Endodermal cell (in vitro differentiated cells): ENCODE measurements around the gene USP28. TPM values are rescaled to one million over a fixed set of nuclear protein-coding genes. Genes with fewer than 3 reads are reported as not detected.

ENCODE experiments used
- DNase-seq: peaks from one replicate; pipeline ENCODE4 v3.0.0-alpha.2; 2017
- H3K27ac ChIP-seq: 2 replicates; pipeline ENCODE4 v1.5.1; 2013; ENCODE audit warnings: mild to moderate bottlenecking, low read depth, low read length, moderate library complexity
- H3K27me3 ChIP-seq: 2 replicates; pipeline ENCODE4 v1.6.1; 2013; ENCODE audit warnings: mild to moderate bottlenecking, low read length, moderate library complexity; ENCODE audit not compliant: insufficient read depth, control insufficient read depth, poor library complexity, severe bottlenecking
- H3K36me3 ChIP-seq: 2 replicates; pipeline ENCODE4 v1.7.0; 2013; ENCODE audit warnings: mild to moderate bottlenecking, low read length, moderate library complexity; ENCODE audit not compliant: control insufficient read depth, insufficient read depth
- H3K4me1 ChIP-seq: one replicate; pipeline ENCODE4 v1.7.0; 2013; ENCODE audit warnings: low read length; ENCODE audit not compliant: control insufficient read depth, insufficient read depth
- H3K4me3 ChIP-seq: 2 replicates; pipeline ENCODE4 v1.5.1; 2013; ENCODE audit warnings: mild to moderate bottlenecking, low read length, moderate library complexity
- H3K9ac ChIP-seq: 2 replicates; pipeline ENCODE4 v1.6.1; 2013; ENCODE audit warnings: mild to moderate bottlenecking, low read length, moderate library complexity; ENCODE audit not compliant: poor library complexity, severe bottlenecking; ENCODE audit errors: extremely low read depth
- H3K9me3 ChIP-seq: 2 replicates; pipeline ENCODE4 v1.6.1; 2013; ENCODE audit warnings: mild to moderate bottlenecking, low read length, moderate library complexity; ENCODE audit not compliant: control insufficient read depth
- H3K27ac Mint-ChIP-seq: 2 replicates; pipeline ENCODE4 v1.8.0; 2020; ENCODE audit warnings: mixed read lengths
- H3K27me3 Mint-ChIP-seq: 2 replicates; pipeline ENCODE4 v1.8.0; 2021; ENCODE audit warnings: mild to moderate bottlenecking, mixed read lengths; ENCODE audit not compliant: insufficient read depth
- H3K36me3 Mint-ChIP-seq: 2 replicates; pipeline ENCODE4 v1.8.0; 2020; ENCODE audit warnings: low read depth, mixed read lengths
- H3K4me1 Mint-ChIP-seq: 2 replicates; pipeline ENCODE4 v1.8.0; 2020; ENCODE audit warnings: mixed read lengths
- H3K4me3 Mint-ChIP-seq: 2 replicates; pipeline ENCODE4 v1.8.0; 2020; ENCODE audit warnings: mild to moderate bottlenecking, moderate library complexity, mixed read lengths
- H3K9me3 Mint-ChIP-seq: 2 replicates; pipeline ENCODE4 v1.8.0; 2020; ENCODE audit warnings: mild to moderate bottlenecking, mixed read lengths
- CTCF ChIP-seq: fragments of 200-600 bp; sonication (generic); conservative IDR thresholded peaks from 2 replicates; pipeline ENCODE4 v1.5.0; 2021; ENCODE audit warnings: antibody characterized with exemption, mild to moderate bottlenecking
- WGBS, 2 experiments: methylation state at CpG; one replicate each; pipeline versions ENCODE4 v1.1.5 to v1.1.7; 2013; ENCODE audit warnings: missing lambda C conversion rate in 2 of 2, mixed read lengths in 1 of 2; ENCODE audit not compliant: insufficient coverage in 1 of 2, insufficient read length in 1 of 2; 5-methylcytosine and 5-hydroxymethylcytosine counted together
- total RNA-seq, 2 donors: library from RNA; stranded (reverse); fragmentation: NEBNext Ultra II Directional in 1 of 2; extraction: Animal tissue kit (Norgen Biotek cat#: 25700) in 1 of 2; gene quantifications; 2 replicates in 1 of 2; 3 replicates in 1 of 2; pipeline ENCODE4 v1.2.1, GENCODE V29; 2021

The USP28 gene
- total RNA-seq, 2 donors from 2014 or later, result 67.0 to 73.7 TPM

- TF ChIP-seq CTCF, result no peak
- no peaks in the 10 kb centered on the region for H3K27me3 Mint-ChIP-seq
- Histone ChIP-seq H3K9ac (no peak overlapping the region), H3K27ac (no peak overlapping the region), H3K4me3 (no peak overlapping the region), H3K36me3 (peaks cover 33% of the 10 kb centered on the region), H3K9me3 (no peaks in the 10 kb centered on the region), H3K4me1 (no peaks in the 10 kb centered on the region), H3K27me3 (no peaks in the 10 kb centered on the region)
- H3K27ac Mint-ChIP-seq, result no peak overlapping the region
- peaks cover 16% of the 10 kb centered on the region for H3K4me1 Mint-ChIP-seq
- WGBS, 2 experiments, result 95 to 100% methylated on average over 2 to 3 of the region's 3 CpGs
- H3K4me3 Mint-ChIP-seq, result no peak overlapping the region
- peaks cover 37% of the 10 kb centered on the region for H3K36me3 Mint-ChIP-seq
- no peak for DNase-seq
- peaks cover 2% of the 10 kb centered on the region for H3K9me3 Mint-ChIP-seq
Observed at GRCh38 chr11:113864410-113864809, 11.0 kb downstream of the USP28 start.

DNA sequence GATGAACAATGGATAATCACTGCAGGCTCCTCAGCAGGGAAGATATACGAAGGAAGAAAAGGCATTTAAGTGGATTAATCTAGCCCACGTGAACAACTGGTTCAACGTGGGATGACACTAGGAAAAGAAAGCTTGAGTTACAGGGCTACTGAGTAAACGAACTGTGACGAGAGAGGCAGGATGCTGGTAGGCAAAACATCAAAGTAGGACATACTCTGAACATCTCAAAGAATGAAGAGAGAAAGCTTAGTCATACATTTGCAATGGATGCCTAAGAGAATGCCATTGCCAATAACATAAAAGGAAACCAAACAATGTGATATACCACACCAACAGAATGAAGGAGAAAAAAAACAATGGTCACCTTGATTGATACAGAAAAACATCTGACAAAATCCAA lies 12.9 kb downstream of the USP28 start:
- Mint-ChIP-seq H3K27me3 (no peaks in the 10 kb centered on the region), H3K27ac (peak overlapping the region; percentile 52), H3K4me1 (peaks cover 16% of the 10 kb centered on the region), H3K9me3 (peaks cover 2% of the 10 kb centered on the region), H3K4me3 (no peak overlapping the region), H3K36me3 (peaks cover 25% of the 10 kb centered on the region)
- Histone ChIP-seq H3K36me3 (peaks cover 23% of the 10 kb centered on the region), H3K9ac (no peak overlapping the region), H3K27me3 (no peaks in the 10 kb centered on the region), H3K27ac (no peak overlapping the region), H3K4me1 (no peaks in the 10 kb centered on the region), H3K4me3 (no peak overlapping the region), H3K9me3 (no peaks in the 10 kb centered on the region)
- 16 to 22% methylated on average over 5 of the region's 5 CpGs for WGBS, 2 experiments
- DNase-seq, result no peak
- no peak for TF ChIP-seq CTCF

- no peaks in the 10 kb centered on the region for H3K9me3 ChIP-seq
- Mint-ChIP-seq H3K4me3 (no peak overlapping the region), H3K4me1 (peaks cover 23% of the 10 kb centered on the region), H3K36me3 (peaks cover 10% of the 10 kb centered on the region), H3K9me3 (no peaks in the 10 kb centered on the region), H3K27me3 (no peaks in the 10 kb centered on the region), H3K27ac (peak overlapping the region; percentile 89)
- H3K27me3 ChIP-seq, result no peaks in the 10 kb centered on the region
- H3K36me3 ChIP-seq, result peaks cover 5% of the 10 kb centered on the region
- H3K4me3 ChIP-seq, result peak overlapping the region; percentile 7
- H3K9ac ChIP-seq, result no peak overlapping the region
- H3K4me1 ChIP-seq, result no peaks in the 10 kb centered on the region
- TF ChIP-seq CTCF, result no peak
- no peak for DNase-seq
- H3K27ac ChIP-seq, result no peak overlapping the region
Observed at GRCh38 chr11:113859665-113860064, 15.7 kb downstream of the USP28 start.
